HepG2 (cell line): ENCODE data around the gene PIM3. TPM values are rescaled to one million over a fixed set of nuclear protein-coding genes. Genes with fewer than 3 reads are reported as not detected.

Experiments
- ASH2L ChIP-seq: fragments of 300-600, 200-600 bp; sonication (generic); IDR thresholded peaks from 2 replicates; pipeline ENCODE4 v1.7.0; 2017; ENCODE audit warnings: low read depth, mild to moderate bottlenecking, moderate library complexity, mixed read lengths, low read length; ENCODE audit not compliant: insufficient read length
- ATRX ChIP-seq: sonication (generic); formaldehyde crosslinking; IDR thresholded peaks from 2 replicates; pipeline ENCODE4 v1.4.0; 2020; ENCODE audit warnings: missing genetic modification reagents, borderline replicate concordance
- BRD4 ChIP-seq: sonication (generic); formaldehyde crosslinking; IDR thresholded peaks from 2 replicates; pipeline ENCODE4 v1.4.0; 2020; ENCODE audit warnings: missing genetic modification reagents
- DDIT3 ChIP-seq: sonication (generic); formaldehyde crosslinking; IDR thresholded peaks from 2 replicates; pipeline ENCODE4 v1.4.0; 2020; ENCODE audit warnings: mild to moderate bottlenecking, missing genetic modification reagents
- DPF2 ChIP-seq: sonication (generic); formaldehyde crosslinking; IDR thresholded peaks from 2 replicates; pipeline ENCODE4 v1.4.0; 2020; ENCODE audit warnings: mild to moderate bottlenecking, low read depth, missing genetic modification reagents, borderline replicate concordance
- E2F2 ChIP-seq: sonication (generic); formaldehyde crosslinking; IDR thresholded peaks from 2 replicates; pipeline ENCODE4 v1.4.0; 2020; ENCODE audit warnings: missing genetic modification reagents, borderline replicate concordance
- FOXK2 ChIP-seq: fragments of 450-650 bp; IDR thresholded peaks from 2 replicates; pipeline ENCODE4 v1.6.1; 2016
- HNRNPK ChIP-seq: fragments of 200-400 bp; formaldehyde crosslinking; IDR thresholded peaks from 2 replicates; pipeline ENCODE4 v1.6.1; 2018; ENCODE audit warnings: low read length, low read depth, moderate library complexity, mild to moderate bottlenecking; ENCODE audit not compliant: poor library complexity, severe bottlenecking
- POLR2AphosphoS5 ChIP-seq: IDR thresholded peaks from 2 replicates; pipeline ENCODE4 v1.6.1; 2012; ENCODE audit warnings: low read depth, low read length
- ZBTB42 ChIP-seq: sonication (generic); formaldehyde crosslinking; IDR thresholded peaks from 2 replicates; pipeline ENCODE4 v1.5.0; 2020; ENCODE audit warnings: mild to moderate bottlenecking, missing genetic modification reagents
- ZHX1 ChIP-seq: sonication (generic); formaldehyde crosslinking; IDR thresholded peaks from 2 replicates; pipeline ENCODE4 v1.8.1; 2022; ENCODE audit warnings: low read depth, mild to moderate bottlenecking, missing genetic modification reagents
- ZMAT5 ChIP-seq: sonication (generic); formaldehyde crosslinking; IDR thresholded peaks from 2 replicates; pipeline ENCODE4 v1.5.0; 2020; ENCODE audit warnings: mild to moderate bottlenecking, low read depth, missing genetic modification reagents, borderline replicate concordance
- ZNF121 ChIP-seq: sonication (generic); formaldehyde crosslinking; IDR thresholded peaks from 2 replicates; pipeline ENCODE4 v1.5.0; 2020; ENCODE audit warnings: mild to moderate bottlenecking, missing genetic modification reagents
- ZNF143 ChIP-seq: sonication (generic); formaldehyde crosslinking; IDR thresholded peaks from 2 replicates; pipeline ENCODE4 v1.4.0; 2020; ENCODE audit warnings: missing genetic modification reagents
- ZNF3 ChIP-seq: IDR thresholded peaks from 2 replicates; pipeline ENCODE4 v1.7.0; 2017; ENCODE audit warnings: inconsistent platforms
- ZNF432 ChIP-seq: sonication (generic); formaldehyde crosslinking; IDR thresholded peaks from 2 replicates; pipeline ENCODE4 v1.5.0; 2020; ENCODE audit warnings: missing genetic modification reagents, mild to moderate bottlenecking, borderline replicate concordance
- ZNF451 ChIP-seq: sonication (generic); formaldehyde crosslinking; IDR thresholded peaks from 2 replicates; pipeline ENCODE4 v1.5.0; 2020; ENCODE audit warnings: mild to moderate bottlenecking, missing genetic modification reagents
- ZNF572 ChIP-seq: sonication (generic); formaldehyde crosslinking; IDR thresholded peaks from 2 replicates; pipeline ENCODE4 v1.5.1; 2020; ENCODE audit warnings: mild to moderate bottlenecking, missing genetic modification reagents
- ZNF710 ChIP-seq: sonication (generic); formaldehyde crosslinking; IDR thresholded peaks from 2 replicates; pipeline ENCODE4 v1.5.0; 2020; ENCODE audit warnings: mild to moderate bottlenecking, missing genetic modification reagents, borderline replicate concordance
- ZNF781 ChIP-seq: sonication (generic); formaldehyde crosslinking; IDR thresholded peaks from 2 replicates; pipeline ENCODE4 v1.5.1; 2020; ENCODE audit warnings: borderline replicate concordance, mild to moderate bottlenecking, missing genetic modification reagents; ENCODE audit errors: not compliant biosample characterization
- ZNF782 ChIP-seq: sonication (generic); formaldehyde crosslinking; IDR thresholded peaks from 2 replicates; pipeline ENCODE4 v1.4.0; 2020; ENCODE audit warnings: missing genetic modification reagents, mild to moderate bottlenecking, borderline replicate concordance
- ZSCAN29 ChIP-seq: sonication (generic); formaldehyde crosslinking; conservative IDR thresholded peaks from 2 replicates; pipeline ENCODE4 v1.4.0; 2020; ENCODE audit warnings: mild to moderate bottlenecking, missing genetic modification reagents
- polyA plus RNA-seq, 8 experiments: library from polyadenylated mRNA; depleted of rRNA in 3 of 8; stranded (reverse) in 7 of 8; unstranded in 1 of 8; fragments of >200 nt; fragmentation: Illumina TruSeq in 4 of 8; extraction: Trizol in 4 of 8; gene quantifications; 2 replicates each; pipeline versions ENCODE4 v1.2.1 to v1.2.3, GENCODE V29; 2011 to 2016; ENCODE audit warnings: low read depth in 4 of 8, missing spikeins in 1 of 8, mixed read lengths in 1 of 8; ENCODE audit not compliant: insufficient read depth in 1 of 8
- total RNA-seq, 5 experiments: library from RNA; depleted of rRNA; stranded (reverse); fragments of >200 nt; fragmentation: Illumina TruSeq; extraction: Trizol; gene quantifications; 2 replicates each; pipeline ENCODE4 v1.2.3, GENCODE V29; 2016; ENCODE audit warnings: low read depth in 1 of 5

The PIM3 gene
- total and polyA plus RNA-seq, 2 of the 13 experiments (the other 11 are each of a cell fraction or from before 2014, with no cell fraction given) = 21.6 to 31.2 TPM

DNA sequence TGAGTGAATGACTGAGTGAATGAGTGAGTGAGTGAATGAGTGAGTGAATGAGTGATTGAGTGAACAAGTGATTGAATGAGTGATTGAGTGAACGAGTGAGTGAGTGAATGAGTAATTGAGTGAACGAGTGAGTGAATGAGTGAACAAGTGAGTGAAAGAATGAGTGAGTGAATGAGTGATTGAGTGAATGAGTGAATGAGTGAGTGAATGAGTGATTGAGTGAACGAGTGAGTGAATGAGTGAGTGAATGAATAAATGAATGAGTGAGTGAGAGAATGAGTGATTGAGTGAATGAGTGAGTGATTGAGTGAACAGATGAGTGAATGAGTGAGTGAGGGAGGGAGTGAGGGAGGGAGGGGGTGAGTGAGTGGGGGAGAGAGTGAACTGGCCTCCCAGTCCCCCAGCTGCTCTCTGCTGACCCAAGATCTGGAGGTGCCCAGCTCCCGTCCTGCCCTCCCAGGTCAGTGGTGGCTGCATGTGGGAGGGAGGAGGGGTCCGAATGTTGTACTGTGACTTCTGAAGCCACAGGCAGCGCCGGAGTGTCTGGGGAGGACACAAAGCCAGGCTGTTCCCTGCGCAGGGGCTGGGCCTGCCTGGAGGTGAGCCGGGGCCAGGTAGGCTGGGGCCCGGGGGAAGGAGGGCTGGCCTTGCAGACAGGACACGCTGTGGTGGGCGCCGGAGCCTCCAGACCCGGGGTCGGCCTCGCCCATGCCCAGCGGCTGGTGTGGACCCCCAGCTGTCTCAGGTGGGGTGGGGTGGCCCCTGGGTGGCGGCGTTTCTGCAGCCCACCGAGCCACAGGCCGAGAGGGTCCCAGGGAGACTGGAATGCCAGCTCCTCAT is 17.8 kb upstream of the PIM3 start (continued):
- no peak for TF ChIP-seq ZNF3 (CRISPR knock-in tag)
- TF ChIP-seq POLR2AphosphoS5 = peak; percentile 45; the same call in 1 of the 2 replicates
- TF ChIP-seq DDIT3 (CRISPR knock-in tag) = no peak
- peak; percentile 9 for TF ChIP-seq HNRNPK
- TF ChIP-seq ZBTB42 (CRISPR knock-in tag) = no peak
- no peak for TF ChIP-seq ZNF432 (CRISPR knock-in tag)
- no peak for TF ChIP-seq ZMAT5
- TF ChIP-seq ASH2L = peak; percentile 55
- peak; percentile 65; the same call in 1 of the 2 replicates for TF ChIP-seq ZNF710 (CRISPR knock-in tag)
- no peak for TF ChIP-seq ZNF781 (CRISPR knock-in tag)
- TF ChIP-seq ZNF121 = peak; percentile 39; the same call in 1 of the 2 replicates
- TF ChIP-seq ZNF782 (CRISPR knock-in tag) = 0 out of 2 replicates have a peak, but pooled peaks have one; percentile 20
- TF ChIP-seq ZNF572 (CRISPR knock-in tag) = no peak
- TF ChIP-seq ZNF451 = no peak
- TF ChIP-seq ZHX1 = no peak
- TF ChIP-seq E2F2 (CRISPR knock-in tag) = no peak
- TF ChIP-seq BRD4 = peak; percentile 43; the same call in 1 of the 2 replicates
- no peak for TF ChIP-seq ZNF143
- TF ChIP-seq DPF2 (CRISPR knock-in tag) = peak; percentile 45; the same call in 1 of the 2 replicates
- TF ChIP-seq ZSCAN29 = peak; percentile 75; the same call in 1 of the 2 replicates
- no peak for TF ChIP-seq ATRX
- TF ChIP-seq FOXK2 = 0 out of 2 replicates have a peak, but pooled peaks have one; percentile 9
